ENCODE data around the gene RUNX2.

The RUNX2 gene

GRCh38 chr6:45677381-45678284 is 349.5 kb downstream of the RUNX2 start:
- Histone ChIP-seq H3K9ac (peak overlapping the region; percentile 17; the same call in 1 of the 2 replicates), H3K4me2 (peak overlapping the region; percentile 74), H3K27me3 (ENCODE audit: insufficient read depth, low read depth) (no peaks in the 10 kb centered on the region), H3K36me3 (ENCODE audit: insufficient read depth) (no peaks in the 10 kb centered on the region), H3K4me1 (ENCODE audit: low read depth, poor library complexity, severe bottlenecking) (peaks cover 65% of the 10 kb centered on the region), H2AFZ (ENCODE audit: low read depth) (peak overlapping the region; percentile 46; the same call in 1 of the 2 replicates), H3K27ac (peak overlapping the region; percentile 72), H3K79me2 (ENCODE audit: insufficient read depth, low read depth) (no peaks in the 10 kb centered on the region), H3K4me3 (IDR thresholded peaks at IDR 0.05; ENCODE audit: insufficient read depth, low read depth, low read length) (no peak overlapping the region), H4K20me1 (ENCODE audit: insufficient read depth) (no peaks in the 10 kb centered on the region)
- TF ChIP-seq CTCF (conservative IDR thresholded peaks at IDR 0.05; ENCODE audit: low read depth, low read length): no peak

DNA sequence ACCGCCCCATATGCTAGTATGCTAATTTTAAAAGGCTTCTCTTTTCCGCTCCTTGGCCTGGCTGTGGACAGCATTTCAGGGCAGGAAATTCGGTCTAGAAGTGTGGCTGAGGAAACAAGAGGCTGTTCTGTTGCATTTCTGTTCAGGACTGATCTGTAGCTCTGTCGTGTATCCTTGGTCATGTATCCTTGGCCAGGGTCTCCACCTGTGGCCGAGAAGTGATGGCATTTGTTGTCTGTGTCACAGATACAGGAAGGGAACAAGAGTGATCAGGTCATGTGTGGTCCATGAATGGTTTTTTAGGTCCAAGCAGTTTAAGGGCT is 350.1 kb downstream of the RUNX2 start:
- Histone ChIP-seq H3K9ac (no peak overlapping the region; the same call in 1 of the 2 replicates), H2AFZ (ENCODE audit: low read depth) (no peak overlapping the region)

DNA sequence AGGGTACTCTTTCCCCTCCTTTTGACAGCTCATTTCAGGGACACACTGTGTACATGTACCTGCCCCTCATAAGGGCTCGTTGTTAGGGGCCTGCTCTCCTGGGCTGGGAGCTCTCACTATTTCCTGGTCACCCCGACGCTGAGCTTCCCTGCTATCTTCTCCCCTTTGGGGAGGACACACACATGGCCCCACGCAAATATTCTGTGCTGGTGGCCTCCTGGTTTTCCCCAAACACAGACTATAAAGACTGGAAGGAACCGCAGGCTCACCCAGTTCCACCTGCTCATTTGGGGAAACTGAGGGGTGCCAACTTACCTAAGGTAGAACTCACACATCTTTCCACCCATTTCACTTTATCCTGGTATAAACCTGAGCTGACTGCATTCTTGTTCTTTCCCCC is 351.0 kb downstream of the RUNX2 start:
- Histone ChIP-seq H3K27me3 (ENCODE audit: insufficient read depth, low read depth) (no peaks in the 10 kb centered on the region), H4K20me1 (ENCODE audit: insufficient read depth) (no peaks in the 10 kb centered on the region), H3K9ac (peak overlapping the region; percentile 14; the same call in 1 of the 2 replicates), H3K79me2 (ENCODE audit: insufficient read depth, low read depth) (no peaks in the 10 kb centered on the region), H3K36me3 (ENCODE audit: insufficient read depth) (no peaks in the 10 kb centered on the region), H2AFZ (ENCODE audit: low read depth) (no peak overlapping the region), H3K4me1 (ENCODE audit: low read depth, poor library complexity, severe bottlenecking) (peaks cover 80% of the 10 kb centered on the region), H3K4me2 (peak overlapping the region; percentile 68), H3K4me3 (IDR thresholded peaks at IDR 0.05; ENCODE audit: insufficient read depth, low read depth, low read length) (no peak overlapping the region), H3K27ac (peak overlapping the region; percentile 83)
- no peak for TF ChIP-seq CTCF (conservative IDR thresholded peaks at IDR 0.05; ENCODE audit: low read depth, low read length)

More for the DNA sequence above, 350.1 kb downstream of the RUNX2 start:
- H4K20me1 ChIP-seq (ENCODE audit: insufficient read depth): no peaks in the 10 kb centered on the region
- peaks cover 71% of the 10 kb centered on the region for H3K4me1 ChIP-seq (ENCODE audit: low read depth, poor library complexity, severe bottlenecking)
- H3K36me3 ChIP-seq (ENCODE audit: insufficient read depth): no peaks in the 10 kb centered on the region
- H3K4me3 ChIP-seq (IDR thresholded peaks at IDR 0.05; ENCODE audit: insufficient read depth, low read depth, low read length): no peak overlapping the region
- TF ChIP-seq CTCF (conservative IDR thresholded peaks at IDR 0.05; ENCODE audit: low read depth, low read length): no peak
- peak overlapping the region; percentile 74; the same call in 1 of the 2 replicates for H3K4me2 ChIP-seq
- H3K27me3 ChIP-seq (ENCODE audit: insufficient read depth, low read depth): no peaks in the 10 kb centered on the region
- no peaks in the 10 kb centered on the region for H3K79me2 ChIP-seq (ENCODE audit: insufficient read depth, low read depth)
- peak overlapping the region; percentile 72 for H3K27ac ChIP-seq

DNA sequence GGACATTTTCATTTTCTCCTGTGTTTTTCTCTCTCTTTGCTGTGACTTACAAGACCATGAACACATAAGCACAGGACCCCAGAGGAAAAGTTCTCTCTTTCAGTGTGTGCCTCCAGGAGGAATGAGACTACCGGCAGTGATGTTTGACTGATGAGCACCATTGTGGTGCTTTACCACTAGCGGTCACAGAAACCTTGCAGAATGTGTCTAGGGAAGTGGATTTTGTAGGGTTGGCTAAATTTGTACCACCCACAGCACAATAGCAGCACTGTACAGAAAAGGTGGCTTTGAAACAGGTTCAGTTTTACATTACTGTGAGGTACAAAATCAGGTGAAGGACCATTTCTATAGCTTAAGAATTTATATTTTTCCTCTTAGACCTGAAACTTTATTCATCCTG is 351.5 kb downstream of the RUNX2 start:
- Histone ChIP-seq H2AFZ (ENCODE audit: low read depth) (no peak overlapping the region), H3K4me1 (ENCODE audit: low read depth, poor library complexity, severe bottlenecking) (peaks cover 85% of the 10 kb centered on the region), H3K9ac (peak overlapping the region; percentile 15; the same call in 1 of the 2 replicates), H3K36me3 (ENCODE audit: insufficient read depth) (no peaks in the 10 kb centered on the region), H3K27me3 (ENCODE audit: insufficient read depth, low read depth) (no peaks in the 10 kb centered on the region), H3K4me2 (peak overlapping the region; percentile 68), H3K79me2 (ENCODE audit: insufficient read depth, low read depth) (no peaks in the 10 kb centered on the region), H4K20me1 (ENCODE audit: insufficient read depth) (no peaks in the 10 kb centered on the region), H3K4me3 (IDR thresholded peaks at IDR 0.05; ENCODE audit: insufficient read depth, low read depth, low read length) (no peak overlapping the region), H3K27ac (peak overlapping the region; percentile 83)
- no peak for TF ChIP-seq CTCF (conservative IDR thresholded peaks at IDR 0.05; ENCODE audit: low read depth, low read length)
